GM12891 (cell line): ENCODE data around the gene RFFL.

ENCODE experiments used
- PAX5 ChIP-seq: IDR thresholded peaks from 2 replicates; pipeline ENCODE4 v1.6.1; 2011; ENCODE audit warnings: low read length, moderate library complexity, mild to moderate bottlenecking; ENCODE audit not compliant: insufficient read depth, severe bottlenecking
- POLR2A ChIP-seq: IDR thresholded peaks from 2 replicates; pipeline ENCODE4 v1.6.1; 2011; ENCODE audit warnings: low read depth, low read length, control low read depth
- POLR2AphosphoS5 ChIP-seq: IDR thresholded peaks from 2 replicates; pipeline ENCODE4 v1.6.1; 2011; ENCODE audit warnings: low read depth, low read length, control low read depth
- TAF1 ChIP-seq: IDR thresholded peaks from 2 replicates; pipeline ENCODE4 v1.6.1; 2011; ENCODE audit warnings: low read depth, low read length, control low read depth

GRCh38 chr17:35065880-35066279 lies 2.4 kb upstream of the RFFL start:
- TF ChIP-seq TAF1 (no peak), POLR2A (no peak), POLR2AphosphoS5 (no peak), PAX5 (no peak)
